Parathyroid adenoma (tissue), 2 donors: ENCODE data around the gene RPL18.
A peak's percentile ranks its signal among the peaks of the same experiment; 100 is the strongest.

ENCODE experiments used
- H2AFZ ChIP-seq: fragments of 300-600 bp; sonication (generic); one replicate; pipeline ENCODE4 v1.7.0; 2017; ENCODE audit warnings: antibody characterized with exemption, mild to moderate bottlenecking
- H3K27ac ChIP-seq: fragments of 300-600 bp; sonication (generic); one replicate; pipeline ENCODE4 v1.7.0; 2017
- H3K27me3 ChIP-seq: fragments of 300-600 bp; sonication (generic); one replicate; pipeline ENCODE4 v1.7.0; 2017; ENCODE audit warnings: low read length; ENCODE audit not compliant: control insufficient read depth, insufficient read depth
- H3K36me3 ChIP-seq: fragments of 300-600 bp; sonication (generic); one replicate; pipeline ENCODE4 v1.7.0; 2017; ENCODE audit warnings: low read length; ENCODE audit not compliant: control insufficient read depth, insufficient read depth
- H3K4me1 ChIP-seq: fragments of 300-600 bp; sonication (generic); one replicate; pipeline ENCODE4 v1.7.0; 2017; ENCODE audit warnings: control low read depth
- H3K4me2 ChIP-seq: fragments of 300-600 bp; sonication (generic); one replicate; pipeline ENCODE4 v1.7.0; 2017; ENCODE audit warnings: low read length
- H3K4me3 ChIP-seq: fragments of 300-600 bp; sonication (generic); one replicate; pipeline ENCODE4 v1.7.0; 2017; ENCODE audit warnings: low read depth, low read length
- H3K79me2 ChIP-seq: fragments of 300-600 bp; sonication (generic); one replicate; pipeline ENCODE4 v1.7.0; 2017; ENCODE audit warnings: control low read depth
- H3K9ac ChIP-seq: fragments of 300-600 bp; sonication (generic); one replicate; pipeline ENCODE4 v1.7.0; 2017; ENCODE audit warnings: mild to moderate bottlenecking
- H3K9me3 ChIP-seq: fragments of 300-600 bp; sonication (generic); one replicate; pipeline ENCODE4 v1.7.0; 2017; ENCODE audit warnings: low read length; ENCODE audit not compliant: control insufficient read depth
- TF ChIP-seq, protein P1 (sequence below): fragments of 300-600 bp; sonication (generic); IDR thresholded peaks from one replicate; pipeline ENCODE4 v1.7.0; 2017; ENCODE audit warnings: antibody characterized with exemption, mild to moderate bottlenecking
- donor health status: primary hyperparathyroidism.

Gene RPL18

DNA sequence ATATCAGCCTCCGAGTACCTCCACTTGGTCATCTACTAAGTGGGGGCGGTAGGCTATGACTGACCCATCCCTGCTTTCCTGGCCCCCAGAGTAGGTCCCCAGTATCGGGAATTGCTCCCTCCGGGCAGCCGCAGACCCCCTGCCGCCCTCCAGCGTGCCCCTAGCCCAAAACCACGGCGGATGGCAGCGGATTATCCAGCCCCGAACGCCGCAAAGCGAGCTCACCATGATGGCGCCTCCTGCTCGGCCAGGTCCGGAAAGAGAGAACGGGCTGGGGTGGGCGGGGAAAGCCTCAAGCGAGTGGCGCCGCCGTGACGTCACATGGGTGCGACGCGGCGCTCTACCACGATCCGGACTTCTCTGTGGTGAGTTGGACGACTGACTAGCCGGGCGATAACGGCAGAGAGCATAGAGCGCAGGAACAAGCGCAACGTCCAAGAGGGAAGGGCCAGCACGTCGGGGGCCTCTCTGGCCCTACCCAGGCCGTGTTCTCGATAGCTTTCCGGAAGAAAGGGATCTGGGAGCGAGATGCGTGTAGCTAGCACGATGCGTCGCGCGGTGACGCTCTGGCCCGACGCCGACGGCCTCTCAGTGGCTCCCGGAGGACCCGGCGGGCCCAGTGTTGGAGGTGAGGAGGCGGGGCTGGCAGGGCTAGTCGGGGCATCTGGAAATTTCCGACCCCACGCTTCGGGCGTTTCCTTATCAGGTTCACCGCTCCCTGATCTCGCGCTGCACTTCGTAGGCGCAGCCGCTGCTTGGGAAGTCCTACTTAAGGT, at the start of gene RPL18, which contains the start of gene SPHK2:
RPL18 (minus strand) TSS at position 263 of the 776 bp plus-strand sequence; CDS start at position 228, 35 bp downstream.
SPHK2 (plus strand) TSS at position 591 of the 776 bp plus-strand sequence. CDS start 1,009 bp downstream, outside the sequence.
- H3K9ac ChIP-seq: peak within 1 kb of the TSS; percentile 96
- no peaks in the 10 kb centered on the region for H3K36me3 ChIP-seq
- no peaks in the 10 kb centered on the region for H3K9me3 ChIP-seq
- peak within 1 kb of the TSS; percentile 97 for H3K4me2 ChIP-seq
- H3K27me3 ChIP-seq: no peaks in the 10 kb centered on the region
- H3K27ac ChIP-seq: peak within 1 kb of the TSS; percentile 94
- H3K4me1 ChIP-seq: peaks cover 23% of the 10 kb centered on the region
- H3K79me2 ChIP-seq: peaks cover 4% of the 10 kb centered on the region
- H2AFZ ChIP-seq: peak within 1 kb of the TSS; percentile 85
- TF ChIP-seq, protein P1, sequence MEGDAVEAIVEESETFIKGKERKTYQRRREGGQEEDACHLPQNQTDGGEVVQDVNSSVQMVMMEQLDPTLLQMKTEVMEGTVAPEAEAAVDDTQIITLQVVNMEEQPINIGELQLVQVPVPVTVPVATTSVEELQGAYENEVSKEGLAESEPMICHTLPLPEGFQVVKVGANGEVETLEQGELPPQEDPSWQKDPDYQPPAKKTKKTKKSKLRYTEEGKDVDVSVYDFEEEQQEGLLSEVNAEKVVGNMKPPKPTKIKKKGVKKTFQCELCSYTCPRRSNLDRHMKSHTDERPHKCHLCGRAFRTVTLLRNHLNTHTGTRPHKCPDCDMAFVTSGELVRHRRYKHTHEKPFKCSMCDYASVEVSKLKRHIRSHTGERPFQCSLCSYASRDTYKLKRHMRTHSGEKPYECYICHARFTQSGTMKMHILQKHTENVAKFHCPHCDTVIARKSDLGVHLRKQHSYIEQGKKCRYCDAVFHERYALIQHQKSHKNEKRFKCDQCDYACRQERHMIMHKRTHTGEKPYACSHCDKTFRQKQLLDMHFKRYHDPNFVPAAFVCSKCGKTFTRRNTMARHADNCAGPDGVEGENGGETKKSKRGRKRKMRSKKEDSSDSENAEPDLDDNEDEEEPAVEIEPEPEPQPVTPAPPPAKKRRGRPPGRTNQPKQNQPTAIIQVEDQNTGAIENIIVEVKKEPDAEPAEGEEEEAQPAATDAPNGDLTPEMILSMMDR: peak; percentile 10
- H3K4me3 ChIP-seq: peak within 1 kb of the TSS; percentile 92

DNA sequence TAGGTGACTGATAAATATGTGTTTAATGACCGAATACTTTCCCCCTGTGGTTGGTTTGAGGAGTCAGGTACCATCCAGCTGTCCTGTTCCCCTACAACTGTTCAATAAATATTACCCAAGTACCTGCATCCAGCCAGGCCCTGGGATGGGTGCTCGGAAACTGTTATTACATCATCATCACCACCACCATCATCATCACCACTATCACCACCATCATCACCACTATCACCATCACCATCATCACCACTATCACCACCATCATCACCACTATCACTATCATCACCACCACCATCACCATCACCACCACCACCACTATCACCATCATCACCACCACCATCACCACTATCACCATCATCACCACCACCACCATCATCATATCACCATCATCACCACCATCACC, 49.8 kb upstream of the RPL18 start:
- Histone ChIP-seq H3K36me3 (no peaks in the 10 kb centered on the region), H3K9me3 (no peaks in the 10 kb centered on the region), H3K27ac (no peak overlapping the region), H3K4me3 (no peak overlapping the region), H3K4me2 (no peak overlapping the region), H3K4me1 (no peaks in the 10 kb centered on the region), H3K9ac (no peak overlapping the region), H2AFZ (no peak overlapping the region), H3K27me3 (no peaks in the 10 kb centered on the region), H3K79me2 (no peaks in the 10 kb centered on the region)
- TF ChIP-seq, protein P1: no peak

DNA sequence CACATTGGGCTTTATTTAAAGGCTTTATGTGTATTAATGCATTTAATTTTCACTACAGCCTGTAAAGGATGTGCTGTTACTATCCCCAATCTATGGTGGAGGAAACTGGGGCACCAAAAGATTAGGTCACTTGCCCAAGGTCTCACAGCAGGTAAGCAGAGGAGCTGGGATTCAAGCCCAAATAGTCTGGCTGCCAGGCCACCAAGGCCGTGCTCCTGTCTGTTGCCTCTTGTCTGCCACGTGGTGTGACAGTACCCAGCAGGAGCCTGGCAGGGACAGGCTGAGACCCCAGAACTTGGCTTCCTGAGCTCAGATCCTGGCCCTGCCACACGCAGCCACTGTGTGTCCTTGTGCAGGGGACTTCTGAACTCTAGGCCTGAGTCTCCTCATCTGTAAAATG, 49.4 kb upstream of the RPL18 start:
- H3K4me2 ChIP-seq: no peak overlapping the region

GRCh38 chr19:48665786-48666185, 46.8 kb upstream of the RPL18 start:
- no peak overlapping the region for H2AFZ ChIP-seq
- no peaks in the 10 kb centered on the region for H3K79me2 ChIP-seq
- H3K36me3 ChIP-seq: no peaks in the 10 kb centered on the region
- H3K4me1 ChIP-seq: no peaks in the 10 kb centered on the region
- no peak overlapping the region for H3K27ac ChIP-seq
- H3K27me3 ChIP-seq: no peaks in the 10 kb centered on the region
- H3K4me3 ChIP-seq: no peak overlapping the region
- no peaks in the 10 kb centered on the region for H3K9me3 ChIP-seq
- TF ChIP-seq, protein P1: no peak
- H3K4me2 ChIP-seq: no peak overlapping the region
- no peak overlapping the region for H3K9ac ChIP-seq

More for the DNA sequence above, 49.4 kb upstream of the RPL18 start:
- Histone ChIP-seq H2AFZ (no peak overlapping the region), H3K9me3 (no peaks in the 10 kb centered on the region), H3K36me3 (no peaks in the 10 kb centered on the region), H3K4me1 (no peaks in the 10 kb centered on the region), H3K9ac (no peak overlapping the region), H3K4me3 (no peak overlapping the region), H3K27me3 (no peaks in the 10 kb centered on the region), H3K79me2 (no peaks in the 10 kb centered on the region), H3K27ac (no peak overlapping the region)
- TF ChIP-seq, protein P1: no peak
